Large intestine (tissue), 3 donors: ENCODE results near the gene ANKRD11. TPM values are rescaled to one million over a fixed set of nuclear protein-coding genes. Genes with fewer than 3 reads are reported as not detected.

Source experiments
- DNase-seq, 2 donors: peaks; one replicate each; pipeline versions ENCODE4 v3.0.0 to v3.0.0-alpha.2; 2013
- H3K27ac ChIP-seq: one replicate; pipeline ENCODE4 v1.5.1; 2013; ENCODE audit warnings: low read length
- H3K27me3 ChIP-seq: 2 replicates; pipeline ENCODE4 v1.6.1; 2013; ENCODE audit warnings: low read length; ENCODE audit not compliant: control insufficient read depth, insufficient read depth
- H3K36me3 ChIP-seq: 2 replicates; pipeline ENCODE4 v1.6.1; 2013; ENCODE audit warnings: low read length; ENCODE audit not compliant: control insufficient read depth, insufficient read depth
- H3K4me1 ChIP-seq: one replicate; pipeline ENCODE4 v1.6.1; 2013; ENCODE audit warnings: low read length; ENCODE audit not compliant: control insufficient read depth, insufficient read depth
- H3K4me3 ChIP-seq: one replicate; pipeline ENCODE4 v1.5.1; 2013; ENCODE audit warnings: low read length
- H3K9me3 ChIP-seq: one replicate; pipeline ENCODE4 v1.6.1; 2013; ENCODE audit warnings: mild to moderate bottlenecking, low read depth, low read length, moderate library complexity; ENCODE audit not compliant: control insufficient read depth
- WGBS: methylation state at CpG from one replicate; pipeline ENCODE4 v1.1.5; 2013; ENCODE audit warnings: low lambda C conversion rate; ENCODE audit not compliant: insufficient coverage; 5-methylcytosine and 5-hydroxymethylcytosine counted together
- polyA plus RNA-seq: library from polyadenylated mRNA; unstranded; fragments of 120-200 nt; gene quantifications from one replicate; pipeline ENCODE4 v1.2.1, GENCODE V29; 2013

ANKRD11 gene
- polyA plus RNA-seq, 1 donor, result 83.9 TPM

GRCh38 chr16:89349947-89350633, 140.3 kb downstream of the ANKRD11 start:
- no peaks in the 10 kb centered on the region for H3K9me3 ChIP-seq
- H3K27me3 ChIP-seq, result no peaks in the 10 kb centered on the region
- WGBS, result 100% methylated on average over 3 of the region's 8 CpGs
- no peak overlapping the region for H3K4me3 ChIP-seq
- H3K27ac ChIP-seq, result no peak overlapping the region
- DNase-seq, result no peak
- H3K36me3 ChIP-seq, result peaks cover 8% of the 10 kb centered on the region
- peaks cover 29% of the 10 kb centered on the region for H3K4me1 ChIP-seq

- WGBS, result 100% methylated on average over 1 of the region's 4 CpGs
- H3K27me3 ChIP-seq, result no peaks in the 10 kb centered on the region
- DNase-seq, result no peak
- H3K27ac ChIP-seq, result no peak overlapping the region
- peaks cover 8% of the 10 kb centered on the region for H3K36me3 ChIP-seq
- H3K4me3 ChIP-seq, result no peak overlapping the region
- H3K4me1 ChIP-seq, result peaks cover 37% of the 10 kb centered on the region
- no peaks in the 10 kb centered on the region for H3K9me3 ChIP-seq
Observed at GRCh38 chr16:89347807-89348206, 142.6 kb downstream of the ANKRD11 start.

- WGBS, result 96% methylated on average over 4 of the region's 9 CpGs
- no peak overlapping the region for H3K4me3 ChIP-seq
- no peak overlapping the region for H3K27ac ChIP-seq
- DNase-seq, result no peak
- H3K9me3 ChIP-seq, result peaks cover under 1% of the 10 kb centered on the region
- H3K27me3 ChIP-seq, result no peaks in the 10 kb centered on the region
- peaks cover 28% of the 10 kb centered on the region for H3K4me1 ChIP-seq
- peaks cover 8% of the 10 kb centered on the region for H3K36me3 ChIP-seq
Observed at GRCh38 chr16:89346869-89347268, 143.5 kb downstream of the ANKRD11 start.

DNA sequence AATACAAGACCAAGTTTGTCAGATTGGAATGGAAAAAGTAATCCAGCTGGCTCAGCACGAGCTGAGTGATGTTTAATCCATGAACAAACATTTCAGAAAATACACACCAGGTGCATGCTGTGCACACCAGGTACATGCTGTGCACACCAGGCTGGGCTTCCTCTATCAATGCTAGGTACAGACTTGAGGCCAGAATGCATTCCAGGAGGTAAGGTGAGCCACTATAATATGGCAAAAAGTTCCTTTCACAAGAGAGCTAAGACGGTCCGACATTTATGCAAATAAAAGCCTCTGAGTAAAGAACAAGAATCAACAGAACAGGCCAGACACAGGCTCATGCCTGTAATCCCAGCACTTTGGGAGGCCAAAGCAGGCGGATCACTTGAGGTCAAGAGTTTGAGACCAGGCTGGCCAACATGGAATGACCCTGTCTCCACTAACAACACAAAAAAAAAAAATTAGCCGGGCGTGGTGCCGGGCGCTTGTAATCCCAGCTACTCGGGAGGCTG, 144.7 kb downstream of the ANKRD11 start:
- peaks cover 21% of the 10 kb centered on the region for H3K4me1 ChIP-seq
- no peak for DNase-seq
- no peaks in the 10 kb centered on the region for H3K27me3 ChIP-seq
- H3K4me3 ChIP-seq, result no peak overlapping the region
- H3K36me3 ChIP-seq, result peaks cover under 1% of the 10 kb centered on the region
- WGBS, result no CpG with 5 or more reads among the region's 9 CpGs
- H3K9me3 ChIP-seq, result peaks cover 3% of the 10 kb centered on the region
- no peak overlapping the region for H3K27ac ChIP-seq

GRCh38 chr16:89344846-89345611, 145.3 kb downstream of the ANKRD11 start:
- Histone ChIP-seq H3K9me3 (peaks cover 3% of the 10 kb centered on the region), H3K36me3 (no peaks in the 10 kb centered on the region), H3K4me3 (no peak overlapping the region), H3K27me3 (no peaks in the 10 kb centered on the region), H3K27ac (peak overlapping the region; percentile 46), H3K4me1 (peaks cover 21% of the 10 kb centered on the region)
- DNase-seq, result no peak
- WGBS, result no CpG with 5 or more reads among the region's 20 CpGs

GRCh38 chr16:89344458-89344834, 145.9 kb downstream of the ANKRD11 start:
- Histone ChIP-seq H3K9me3 (peaks cover 3% of the 10 kb centered on the region), H3K27me3 (no peaks in the 10 kb centered on the region), H3K36me3 (no peaks in the 10 kb centered on the region), H3K4me1 (peaks cover 25% of the 10 kb centered on the region), H3K27ac (peak overlapping the region; percentile 46), H3K4me3 (no peak overlapping the region)
- DNase-seq, result no peak
- no CpG with 5 or more reads among the region's 15 CpGs for WGBS

DNA sequence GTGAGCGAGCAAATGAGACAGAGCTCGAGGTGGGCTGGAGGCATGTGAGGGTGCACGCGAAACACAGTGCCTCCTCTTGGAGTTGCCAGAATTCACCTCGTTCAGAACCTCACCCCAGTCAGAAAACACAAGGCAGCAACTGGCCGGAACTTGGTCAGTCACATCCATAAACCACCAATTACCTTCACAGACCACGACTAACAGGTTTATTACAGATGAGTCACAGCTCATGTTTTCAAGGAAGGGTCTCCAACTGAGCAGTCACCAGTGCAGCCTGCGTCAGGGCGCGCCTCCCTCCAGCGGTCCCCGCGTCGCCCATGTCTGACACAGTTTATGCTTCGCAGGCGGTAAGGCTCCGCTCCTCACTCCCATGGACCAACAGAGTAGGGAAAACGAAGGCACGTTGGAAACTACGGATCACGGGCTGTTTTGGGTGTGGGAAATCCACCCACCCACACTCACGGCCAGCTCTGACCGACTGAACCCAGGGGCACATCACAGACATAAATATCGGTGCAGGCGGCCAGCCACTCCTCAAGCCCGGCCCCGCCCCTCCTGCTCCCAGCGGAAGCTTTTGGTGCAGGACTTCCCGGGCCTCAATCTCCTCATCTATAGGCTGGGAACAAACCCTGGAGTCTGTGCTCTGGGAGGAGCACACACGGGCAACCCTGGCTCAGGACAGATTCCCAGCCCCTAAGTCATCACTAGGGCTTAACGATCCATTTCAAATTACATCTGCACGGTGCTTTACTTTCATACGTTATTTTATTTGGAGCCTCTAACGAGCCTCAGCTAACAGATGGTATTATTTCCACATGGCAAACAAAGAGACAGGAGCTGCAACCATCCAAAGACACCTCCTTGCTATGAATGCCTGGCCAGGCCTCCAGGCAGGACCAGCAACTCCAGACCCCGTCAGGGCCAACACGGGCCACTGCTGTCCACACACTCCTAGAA, 146.6 kb downstream of the ANKRD11 start:
- Histone ChIP-seq H3K27me3 (no peaks in the 10 kb centered on the region), H3K36me3 (no peaks in the 10 kb centered on the region), H3K9me3 (peaks cover 3% of the 10 kb centered on the region), H3K4me1 (peaks cover 30% of the 10 kb centered on the region), H3K27ac (peak overlapping the region; percentile 46), H3K4me3 (no peak overlapping the region)
- no CpG with 5 or more reads among the region's 36 CpGs for WGBS
- DNase-seq, result peak; percentile 58 to 80

- H3K27ac ChIP-seq, result no peak overlapping the region
- no peaks in the 10 kb centered on the region for H3K36me3 ChIP-seq
- no peak for DNase-seq
- WGBS, result 95% methylated on average over 8 of the region's 35 CpGs
- H3K4me3 ChIP-seq, result no peak overlapping the region
- peaks cover 3% of the 10 kb centered on the region for H3K9me3 ChIP-seq
- H3K27me3 ChIP-seq, result no peaks in the 10 kb centered on the region
- peaks cover 40% of the 10 kb centered on the region for H3K4me1 ChIP-seq
Observed at GRCh38 chr16:89341697-89342694, 148.4 kb downstream of the ANKRD11 start.

DNA sequence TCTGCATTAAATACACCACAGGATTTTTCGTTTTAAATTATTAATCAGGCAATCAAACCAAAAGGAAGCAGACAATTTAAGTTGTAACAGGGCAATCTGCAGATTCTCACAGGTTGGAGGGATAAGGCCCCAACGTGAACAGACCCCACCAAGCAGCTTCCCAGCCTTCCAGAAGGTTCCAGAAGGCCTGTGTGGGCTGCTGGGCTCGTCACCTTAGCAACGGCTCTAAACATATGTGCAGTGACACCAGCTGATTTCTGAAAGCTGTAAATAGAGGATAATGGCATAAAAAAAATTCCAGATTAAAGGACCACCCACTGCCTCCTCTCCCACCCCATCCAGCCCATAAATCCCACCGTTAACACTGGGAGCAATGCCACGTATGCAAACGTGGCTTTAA, 149.1 kb downstream of the ANKRD11 start:
- Histone ChIP-seq H3K27ac (no peak overlapping the region), H3K9me3 (peaks cover 3% of the 10 kb centered on the region), H3K4me1 (peaks cover 40% of the 10 kb centered on the region), H3K4me3 (no peak overlapping the region), H3K36me3 (no peaks in the 10 kb centered on the region), H3K27me3 (no peaks in the 10 kb centered on the region)
- no peak for DNase-seq
- 71% methylated on average over 1 of the region's 7 CpGs for WGBS
